HFFc6 (cell line): Measurements from ENCODE around the gene ATP11A. TPM values are rescaled to one million over a fixed set of nuclear protein-coding genes. Genes with fewer than 3 reads are reported as not detected.

Experiments
- DNase-seq: peaks from one replicate; pipeline ENCODE4 v3.0.0-alpha.2; 2018
- H3K27ac Mint-ChIP-seq: 2 replicates; pipeline ENCODE4 v1.8.0; 2020; ENCODE audit warnings: mild to moderate bottlenecking, mixed read lengths
- H3K27me3 Mint-ChIP-seq: 2 replicates; pipeline ENCODE4 v1.8.0; 2021; ENCODE audit warnings: mild to moderate bottlenecking, moderate library complexity, mixed read lengths; ENCODE audit not compliant: insufficient read depth
- H3K36me3 Mint-ChIP-seq: 2 replicates; pipeline ENCODE4 v1.8.0; 2021; ENCODE audit warnings: low read depth, mixed read lengths
- H3K4me1 Mint-ChIP-seq: 2 replicates; pipeline ENCODE4 v1.8.0; 2020; ENCODE audit warnings: low read depth, mixed read lengths
- H3K4me3 Mint-ChIP-seq: 2 replicates; pipeline ENCODE4 v1.8.0; 2020; ENCODE audit warnings: mild to moderate bottlenecking, moderate library complexity, mixed read lengths
- H3K9me3 Mint-ChIP-seq: 2 replicates; pipeline ENCODE4 v1.8.0; 2020; ENCODE audit warnings: mild to moderate bottlenecking, mixed read lengths
- CTCF ChIP-seq: fragments of 200-600 bp; sonication (generic); IDR thresholded peaks from 2 replicates; pipeline ENCODE4 v1.5.0; 2021; ENCODE audit warnings: antibody characterized with exemption, mild to moderate bottlenecking
- total RNA-seq, 6 experiments: library from RNA; stranded (reverse); fragmentation: NEBNext Ultra II Directional; extraction: Animal tissue kit (Norgen Biotek cat#: 25700); gene quantifications; 2 replicates in 1 of 6; 3 replicates in 5 of 6; pipeline ENCODE4 v1.2.3, GENCODE V29; 2021

Gene ATP11A
- total RNA-seq, 6 experiments from 2014 or later: 4.3 to 29.9 (median 6.5) TPM

- Mint-ChIP-seq H3K4me3 (no peak overlapping the region), H3K36me3 (no peaks in the 10 kb centered on the region; the same call in 1 of the 2 replicates), H3K9me3 (no peaks in the 10 kb centered on the region; the same call in 1 of the 2 replicates), H3K4me1 (no peaks in the 10 kb centered on the region; the same call in 1 of the 2 replicates), H3K27ac (no peak overlapping the region), H3K27me3 (no peaks in the 10 kb centered on the region)
- TF ChIP-seq CTCF: no peak
- DNase-seq: no peak
Measured at GRCh38 chr13:112775791-112776279, 86.0 kb downstream of the ATP11A start.

- Mint-ChIP-seq H3K4me3 (no peak overlapping the region), H3K36me3 (no peaks in the 10 kb centered on the region; the same call in 1 of the 2 replicates), H3K27ac (no peak overlapping the region), H3K27me3 (no peaks in the 10 kb centered on the region), H3K4me1 (no peaks in the 10 kb centered on the region; the same call in 1 of the 2 replicates), H3K9me3 (no peaks in the 10 kb centered on the region; the same call in 1 of the 2 replicates)
- no peak for TF ChIP-seq CTCF
- DNase-seq: no peak
Measured at GRCh38 chr13:112776354-112776753, 86.5 kb downstream of the ATP11A start.

GRCh38 chr13:112776971-112777370 is 87.1 kb downstream of the ATP11A start:
- H3K4me3 Mint-ChIP-seq: no peak overlapping the region
- no peak for DNase-seq
- H3K27ac Mint-ChIP-seq: no peak overlapping the region
- no peaks in the 10 kb centered on the region; the same call in 1 of the 2 replicates for H3K4me1 Mint-ChIP-seq
- H3K9me3 Mint-ChIP-seq: no peaks in the 10 kb centered on the region; the same call in 1 of the 2 replicates
- H3K36me3 Mint-ChIP-seq: no peaks in the 10 kb centered on the region; the same call in 1 of the 2 replicates
- H3K27me3 Mint-ChIP-seq: no peaks in the 10 kb centered on the region
- TF ChIP-seq CTCF: no peak

- no peak for DNase-seq
- no peaks in the 10 kb centered on the region; the same call in 1 of the 2 replicates for H3K36me3 Mint-ChIP-seq
- H3K4me1 Mint-ChIP-seq: no peaks in the 10 kb centered on the region; the same call in 1 of the 2 replicates
- no peak overlapping the region for H3K4me3 Mint-ChIP-seq
- H3K27me3 Mint-ChIP-seq: no peaks in the 10 kb centered on the region
- H3K27ac Mint-ChIP-seq: no peak overlapping the region
- TF ChIP-seq CTCF: no peak
- H3K9me3 Mint-ChIP-seq: no peaks in the 10 kb centered on the region; the same call in 1 of the 2 replicates
Measured at GRCh38 chr13:112777637-112778406, 88.0 kb downstream of the ATP11A start.

GRCh38 chr13:112779856-112780604 is 90.2 kb downstream of the ATP11A start:
- H3K27ac Mint-ChIP-seq: no peak overlapping the region
- no peaks in the 10 kb centered on the region for H3K36me3 Mint-ChIP-seq
- no peaks in the 10 kb centered on the region; the same call in 1 of the 2 replicates for H3K9me3 Mint-ChIP-seq
- H3K4me1 Mint-ChIP-seq: peaks cover 4% of the 10 kb centered on the region; the same call in 1 of the 2 replicates
- TF ChIP-seq CTCF: no peak
- H3K4me3 Mint-ChIP-seq: no peak overlapping the region
- no peak for DNase-seq
- H3K27me3 Mint-ChIP-seq: no peaks in the 10 kb centered on the region
